Caco-2 (cell line): ENCODE results near the gene PDZD2. TPM values are rescaled to one million over a fixed set of nuclear protein-coding genes. Genes with fewer than 3 reads are reported as not detected.

Experiments
- BruUV-seq: library from RNA; stranded (reverse); fragments of 400-500 nt; replicated peaks from 2 replicates; lab custom pipeline; 2021; lab: Mats Ljungman, UMichigan
- CTCF ChIA-PET: fragments of 300-600 bp; sonication (Branson Sonifier 250); formaldehyde crosslinking; loops from one replicate; lab custom pipeline; 2022; ENCODE audit warnings: antibody characterized with exemption; lab: Charles Lee
- POLR2A ChIA-PET: fragments of 300-600 bp; sonication (Branson Sonifier 250); formaldehyde crosslinking; loops from one replicate; lab custom pipeline; 2022; ENCODE audit warnings: antibody characterized with exemption; lab: Charles Lee
- DNase-seq, 2 experiments: peaks; one replicate each; pipeline versions ENCODE4 v3.0.0 to v3.0.0-alpha.2; 2020 to 2022
- H3K27me3 ChIP-seq: replicated peaks from 2 replicates; pipeline ENCODE4 v1.6.0; 2011; ENCODE audit warnings: low read length; ENCODE audit not compliant: control insufficient read depth, insufficient read depth
- H3K36me3 ChIP-seq: 2 replicates; pipeline ENCODE4 v1.5.1; 2011; ENCODE audit warnings: low read length; ENCODE audit not compliant: control insufficient read depth, insufficient read depth
- H3K4me1 ChIP-seq: fragments of 250-450 bp; sonication (Bioruptor Pico); 2 replicates; pipeline ENCODE4 v1.5.1; 2020; ENCODE audit warnings: mild to moderate bottlenecking
- H3K4me3 ChIP-seq: 2 replicates; pipeline ENCODE4 v1.5.1; 2011; ENCODE audit warnings: low read depth, mild to moderate bottlenecking, control low read depth, low read length
- H3K9me3 ChIP-seq: fragments of 250-450 bp; sonication (Bioruptor Pico); 2 replicates; pipeline ENCODE4 v1.5.1; 2020; ENCODE audit warnings: mild to moderate bottlenecking, moderate library complexity
- H3K27ac Mint-ChIP-seq: one replicate; pipeline ENCODE4 v1.8.0; 2022; ENCODE audit warnings: mixed read lengths; ENCODE audit not compliant: unreplicated experiment
- H3K27me3 Mint-ChIP-seq: one replicate; pipeline ENCODE4 v1.8.0; 2022; ENCODE audit warnings: mixed read lengths; ENCODE audit not compliant: insufficient read depth, unreplicated experiment
- H3K36me3 Mint-ChIP-seq: one replicate; pipeline ENCODE4 v1.8.0; 2022; ENCODE audit warnings: mild to moderate bottlenecking, mixed read lengths; ENCODE audit not compliant: insufficient read depth, unreplicated experiment
- H3K4me1 Mint-ChIP-seq: one replicate; pipeline ENCODE4 v1.8.0; 2022; ENCODE audit warnings: low read depth, mixed read lengths; ENCODE audit not compliant: unreplicated experiment
- H3K4me3 Mint-ChIP-seq: one replicate; pipeline ENCODE4 v1.8.0; 2022; ENCODE audit warnings: mild to moderate bottlenecking, moderate library complexity, mixed read lengths; ENCODE audit not compliant: unreplicated experiment
- H3K9me3 Mint-ChIP-seq: one replicate; pipeline ENCODE4 v1.8.0; 2022; ENCODE audit warnings: mixed read lengths; ENCODE audit not compliant: unreplicated experiment
- CTCF ChIP-seq, 2 experiments: fragments of 200-600 bp in 1 of 2; IDR thresholded peaks; 1 replicate in 1 of 2; 2 replicates in 1 of 2; pipeline versions ENCODE4 v1.5.1 to v1.8.0; 2011 to 2022; ENCODE audit warnings: antibody characterized with exemption in 1 of 2, control low read depth in 1 of 2, inconsistent platforms in 1 of 2, low read depth in 1 of 2, low read length in 1 of 2, mild to moderate bottlenecking in 1 of 2, moderate library complexity in 1 of 2; ENCODE audit not compliant: insufficient read depth in 1 of 2, severe bottlenecking in 1 of 2, unreplicated experiment in 1 of 2
- intact Hi-C: fragments of 100-400 bp; cut with micrococcal nuclease; formaldehyde crosslinking; loops from one replicate; pipeline ENCODE4 v1.10.0; 2022; ENCODE audit not compliant: unreplicated experiment
- total RNA-seq: library from RNA; stranded (reverse); gene quantifications from 2 replicates; pipeline ENCODE4 v1.2.3, GENCODE V29; 2022

Gene PDZD2
- total RNA-seq, 1 experiment from 2014 or later, result 0.16 TPM

GRCh38 chr5:32024751-32025150, 385.8 kb downstream of the PDZD2 start:
- intact Hi-C loops, result no loop called here
- ChIA-PET POLR2A (no interaction called here), CTCF (no interaction called here)
- Mint-ChIP-seq H3K9me3 (no peaks in the 10 kb centered on the region), H3K4me3 (no peak overlapping the region), H3K4me1 (no peaks in the 10 kb centered on the region), H3K36me3 (no peaks in the 10 kb centered on the region), H3K27ac (no peak overlapping the region), H3K27me3 (peaks cover 11% of the 10 kb centered on the region)
- Histone ChIP-seq H3K36me3 (no peaks in the 10 kb centered on the region), H3K4me1 (no peaks in the 10 kb centered on the region), H3K4me3 (no peak overlapping the region), H3K9me3 (no peaks in the 10 kb centered on the region), H3K27me3 (no peaks in the 10 kb centered on the region)
- no peak for TF ChIP-seq CTCF (IDR thresholded peaks at IDR 0.05; ENCODE audit: insufficient read depth in 1 of 2, low read depth in 1 of 2, low read length in 1 of 2, severe bottlenecking in 1 of 2, unreplicated experiment in 1 of 2)
- no peak for DNase-seq
- no TSS peak for BruUV-seq

GRCh38 chr5:32027093-32027716, 388.3 kb downstream of the PDZD2 start:
- BruUV-seq, result no TSS peak
- Mint-ChIP-seq H3K4me1 (no peaks in the 10 kb centered on the region), H3K9me3 (no peaks in the 10 kb centered on the region), H3K27me3 (peaks cover 14% of the 10 kb centered on the region), H3K27ac (no peak overlapping the region), H3K36me3 (no peaks in the 10 kb centered on the region), H3K4me3 (no peak overlapping the region)
- no peaks in the 10 kb centered on the region for H3K4me1 ChIP-seq
- no peaks in the 10 kb centered on the region for H3K9me3 ChIP-seq
- no peaks in the 10 kb centered on the region for H3K27me3 ChIP-seq
- no peaks in the 10 kb centered on the region for H3K36me3 ChIP-seq
- POLR2A ChIA-PET, result no interaction called here
- no peak overlapping the region for H3K4me3 ChIP-seq
- intact Hi-C loops, result no loop called here
- no peak for DNase-seq
- TF ChIP-seq CTCF (IDR thresholded peaks at IDR 0.05; ENCODE audit: insufficient read depth in 1 of 2, low read depth in 1 of 2, low read length in 1 of 2, severe bottlenecking in 1 of 2, unreplicated experiment in 1 of 2), result no peak
- CTCF ChIA-PET, result interaction anchor here (0.6 to 1.3 kb wide), 4 partner anchors 49 to 202 kb away, joined by 4 to 5 read pairs (median 4); no protein-coding TSS in a partner anchor

- Histone ChIP-seq H3K4me3 (no peak overlapping the region), H3K4me1 (no peaks in the 10 kb centered on the region), H3K36me3 (no peaks in the 10 kb centered on the region), H3K9me3 (no peaks in the 10 kb centered on the region), H3K27me3 (no peaks in the 10 kb centered on the region)
- POLR2A ChIA-PET, result no interaction called here
- H3K4me1 Mint-ChIP-seq, result no peaks in the 10 kb centered on the region
- H3K9me3 Mint-ChIP-seq, result no peaks in the 10 kb centered on the region
- intact Hi-C loops, result no loop called here
- TF ChIP-seq CTCF (IDR thresholded peaks at IDR 0.05; ENCODE audit: insufficient read depth in 1 of 2, low read depth in 1 of 2, low read length in 1 of 2, severe bottlenecking in 1 of 2, unreplicated experiment in 1 of 2), result no peak
- BruUV-seq, result no TSS peak
- no peaks in the 10 kb centered on the region for H3K36me3 Mint-ChIP-seq
- no peak overlapping the region for H3K4me3 Mint-ChIP-seq
- DNase-seq, result peak in 1 of 2 experiments; percentile 24
- CTCF ChIA-PET, result interaction anchor here (0.6 to 1.3 kb wide), 4 partner anchors 49 to 202 kb away, joined by 4 to 5 read pairs (median 4); no protein-coding TSS in a partner anchor
- peaks cover 16% of the 10 kb centered on the region for H3K27me3 Mint-ChIP-seq
- H3K27ac Mint-ChIP-seq, result no peak overlapping the region
These were observed 389.0 kb downstream of the PDZD2 start for GRCh38 chr5:32027717-32028458.
